HT-29 (cell line): ENCODE data around the gene FBXO11. TPM values are rescaled to one million over a fixed set of nuclear protein-coding genes. Genes with fewer than 3 reads are reported as not detected.

ENCODE experiments used
- DNase-seq: peaks from one replicate; pipeline ENCODE4 v3.0.0-alpha.2; 2015; ENCODE audit warnings: low spot score
- total RNA-seq: library from RNA; depleted of rRNA; stranded (reverse); fragments of >200 nt; shearing (Covaris generic); gene quantifications from 2 replicates; pipeline ENCODE4 v1.2.3, GENCODE V29; 2014

Gene FBXO11
- total RNA-seq, 1 experiment from 2014 or later = 22.8 TPM

DNA sequence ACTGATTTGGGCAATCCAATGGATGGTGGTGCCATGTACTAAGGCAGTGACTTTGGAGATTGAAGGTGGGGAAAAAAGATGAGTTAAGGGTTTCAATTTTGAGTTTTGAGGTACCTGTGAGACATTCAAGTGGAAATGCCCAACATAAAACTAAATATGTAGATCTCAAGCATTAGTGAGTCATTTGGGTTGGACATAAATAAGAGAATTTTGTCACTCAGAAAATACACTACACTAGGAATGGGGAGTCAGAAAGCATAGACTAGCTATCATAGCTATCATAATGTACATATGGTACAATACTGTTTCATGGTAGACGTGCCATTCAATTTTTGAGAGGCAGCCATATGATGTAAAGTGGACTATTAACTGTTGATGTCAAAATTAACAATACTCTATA lies 56.1 kb downstream of the FBXO11 start:
- no peak for DNase-seq

DNA sequence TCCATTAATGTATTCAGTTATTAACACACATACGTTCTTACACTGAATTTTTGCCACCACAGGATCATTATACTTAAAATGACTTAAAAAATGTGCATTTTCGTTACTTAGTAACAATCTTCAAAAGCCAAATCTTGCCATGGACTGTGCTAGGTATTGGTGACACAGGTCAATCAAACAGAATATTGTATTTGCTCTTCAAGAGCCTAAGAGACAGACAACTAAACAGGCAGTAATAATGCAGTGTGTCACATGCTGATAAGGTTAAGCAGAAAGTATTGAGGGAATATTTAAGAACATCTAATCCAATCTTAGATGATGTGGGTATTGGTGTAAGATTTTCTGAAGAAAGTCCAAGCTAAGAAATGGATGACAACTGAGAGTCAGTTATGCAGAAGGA lies 56.9 kb downstream of the FBXO11 start:
- DNase-seq = no peak

DNA sequence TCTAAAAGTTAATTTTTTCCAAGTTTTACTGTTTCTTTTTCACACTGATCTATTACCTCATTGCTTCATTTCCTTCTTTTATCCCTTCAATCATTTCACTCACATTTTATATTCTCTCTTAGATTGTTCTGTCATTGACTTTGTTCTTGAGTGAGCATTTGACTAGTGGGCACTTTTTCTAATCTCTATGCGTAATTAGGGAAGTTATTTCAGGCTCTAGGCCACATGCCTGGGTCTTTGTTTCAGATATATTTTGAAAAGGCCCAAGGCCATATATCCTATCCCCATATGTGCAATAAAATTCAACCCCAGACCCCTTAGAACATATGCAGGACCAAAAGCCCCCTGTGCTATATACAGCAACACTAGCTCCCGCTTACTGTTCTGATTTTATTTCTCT lies 62.1 kb downstream of the FBXO11 start:
- no peak for DNase-seq

DNA sequence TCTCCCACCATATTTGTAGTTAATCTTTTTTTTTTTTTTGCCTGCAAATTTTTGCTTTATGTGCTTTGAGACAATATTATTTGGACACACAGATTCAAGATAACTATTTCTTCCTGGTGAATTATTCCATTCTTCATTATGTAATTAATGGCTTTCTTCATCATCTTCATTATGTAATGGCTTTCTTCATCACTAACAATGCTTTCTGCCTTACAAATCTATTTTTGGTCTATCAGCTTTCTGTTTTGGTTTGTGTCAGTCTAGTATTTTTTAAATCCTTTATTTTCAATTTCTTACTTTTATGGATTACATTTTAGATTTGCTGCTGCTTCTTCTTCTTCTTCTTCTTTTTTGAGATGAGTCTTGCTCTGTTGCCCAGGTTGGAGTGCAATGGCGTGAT lies 62.9 kb downstream of the FBXO11 start:
- DNase-seq = no peak

DNA sequence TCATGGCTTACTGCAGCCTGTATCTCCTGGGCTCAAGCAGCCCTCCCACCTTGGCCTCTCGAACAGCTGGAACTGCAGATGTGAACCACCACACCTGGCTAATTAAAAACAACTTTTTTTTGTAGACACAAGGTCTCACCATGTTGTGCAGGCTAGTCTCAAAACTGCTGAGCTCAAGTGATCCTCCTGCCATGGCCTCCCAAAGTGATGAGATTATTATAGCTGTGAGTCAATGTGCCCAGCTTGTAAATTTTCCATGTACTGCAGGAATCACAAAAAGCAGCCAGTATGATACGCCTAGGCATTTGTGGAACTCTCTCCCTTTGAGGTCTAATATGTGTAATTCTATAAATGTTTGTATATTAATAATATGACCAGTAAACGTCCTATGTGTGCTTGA lies 63.5 kb downstream of the FBXO11 start:
- no peak for DNase-seq

DNA sequence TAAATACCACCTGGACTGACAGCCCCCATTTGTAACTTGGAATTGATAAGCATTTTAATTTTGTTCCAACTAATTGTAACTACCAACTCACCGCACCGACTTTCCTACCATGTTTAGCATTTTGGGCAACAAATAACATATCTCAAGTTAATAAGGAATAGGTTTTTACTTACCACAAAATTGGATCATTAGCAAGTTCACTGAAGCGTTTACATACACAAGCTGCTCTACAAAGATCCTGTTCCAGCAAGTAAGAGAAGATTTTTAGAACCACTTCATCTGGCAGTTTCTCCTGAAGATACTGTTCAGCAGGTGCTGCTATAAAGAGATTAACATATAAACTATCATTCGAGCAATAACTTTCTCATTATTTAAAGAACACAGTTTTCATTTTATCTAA lies 67.6 kb downstream of the FBXO11 start:
- no peak for DNase-seq

DNA sequence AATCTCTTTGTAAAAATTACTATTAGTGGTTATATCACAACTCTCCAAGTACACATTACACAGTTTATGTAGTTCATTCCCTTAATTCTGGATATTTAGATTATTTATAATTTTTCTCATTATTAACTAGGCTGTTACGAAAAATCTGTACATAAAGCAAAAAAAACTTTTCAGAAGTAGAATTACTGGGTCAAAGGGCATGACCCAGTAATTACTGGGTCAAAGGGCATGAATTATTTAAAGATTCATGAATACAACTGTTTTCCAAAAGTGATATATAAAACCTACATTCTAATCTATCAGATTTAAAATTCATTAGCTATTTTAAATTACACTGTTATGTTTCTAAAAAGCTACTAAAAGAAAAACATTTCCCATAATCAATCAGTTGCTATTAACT lies 68.0 kb downstream of the FBXO11 start:
- DNase-seq = no peak

DNA sequence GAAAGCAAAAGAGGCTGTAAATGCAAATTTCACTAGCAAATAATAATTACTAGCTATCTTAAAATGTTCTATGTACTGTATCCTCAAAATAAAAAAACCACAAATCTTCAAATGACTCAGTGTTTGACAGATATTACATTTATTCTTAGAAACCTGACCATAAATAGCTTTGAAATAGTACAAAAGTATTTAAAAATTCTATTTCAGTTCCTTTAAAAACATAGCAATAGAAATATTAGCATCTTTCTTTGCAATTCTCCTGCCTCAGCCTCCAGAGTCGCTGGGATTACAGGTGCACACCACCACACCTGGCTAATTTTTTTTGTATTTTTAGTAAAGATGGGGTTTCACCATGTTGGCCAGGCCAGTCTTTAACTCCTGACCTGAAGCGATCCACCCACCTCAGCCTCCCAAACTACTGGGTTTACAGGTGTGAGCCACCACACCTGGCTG lies 72.8 kb downstream of the FBXO11 start:
- no peak for DNase-seq

DNA sequence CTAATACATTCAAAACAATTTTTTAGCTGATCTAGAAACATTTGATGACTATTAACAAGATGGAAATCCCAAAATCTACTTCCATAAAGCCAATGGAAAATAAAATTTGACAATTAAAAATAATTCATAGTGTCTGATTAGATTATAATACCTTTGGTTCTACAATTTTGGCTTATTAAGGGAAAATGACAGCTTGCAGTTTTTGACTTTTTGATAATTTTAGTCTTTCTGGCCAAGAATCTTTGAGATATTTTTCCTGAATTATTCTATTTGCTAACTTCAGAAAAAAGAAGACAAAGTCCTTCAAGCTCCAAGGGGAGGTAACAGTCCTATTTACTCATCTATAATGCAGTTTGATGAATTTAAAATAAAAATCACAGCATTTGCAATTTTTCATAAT lies 83.8 kb downstream of the FBXO11 start:
- no peak for DNase-seq

DNA sequence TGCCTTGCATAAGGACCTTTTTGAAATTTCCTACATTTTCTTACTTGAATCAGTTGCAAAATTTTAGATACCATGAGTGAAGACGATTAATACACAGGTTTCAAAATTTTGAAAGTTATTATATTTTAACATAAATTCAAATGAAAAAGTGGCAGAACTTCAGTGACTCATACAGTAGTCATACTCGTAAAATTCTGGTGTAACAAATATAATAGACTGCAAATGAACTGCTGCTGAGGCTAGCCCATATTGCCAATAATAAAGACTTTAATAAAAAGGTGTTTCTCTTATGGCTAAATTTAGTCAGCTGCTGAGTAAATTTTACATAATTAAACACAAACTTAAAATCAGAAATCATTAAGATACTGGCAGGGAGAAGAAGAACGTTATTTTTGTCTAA lies 86.5 kb downstream of the FBXO11 start:
- DNase-seq = peak; percentile 22

DNA sequence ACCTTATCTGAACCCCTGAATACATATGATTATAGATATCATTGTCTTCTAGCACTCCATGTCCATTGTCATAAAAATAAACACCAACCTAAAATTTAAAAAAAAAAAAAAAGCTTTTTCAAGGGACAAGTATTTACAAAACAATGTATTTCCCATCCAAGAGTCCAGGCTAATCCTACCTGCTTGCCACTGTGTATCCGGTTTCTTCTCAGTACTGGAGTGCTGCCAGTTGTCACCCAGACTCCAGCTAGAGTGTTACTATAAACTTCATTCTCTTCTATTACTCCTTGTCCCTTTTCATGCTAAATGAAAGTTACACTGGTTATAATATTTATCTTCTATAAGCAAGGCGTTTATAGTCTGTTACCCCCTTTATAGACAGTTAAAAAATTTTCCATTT lies 87.5 kb downstream of the FBXO11 start:
- DNase-seq = no peak

DNA sequence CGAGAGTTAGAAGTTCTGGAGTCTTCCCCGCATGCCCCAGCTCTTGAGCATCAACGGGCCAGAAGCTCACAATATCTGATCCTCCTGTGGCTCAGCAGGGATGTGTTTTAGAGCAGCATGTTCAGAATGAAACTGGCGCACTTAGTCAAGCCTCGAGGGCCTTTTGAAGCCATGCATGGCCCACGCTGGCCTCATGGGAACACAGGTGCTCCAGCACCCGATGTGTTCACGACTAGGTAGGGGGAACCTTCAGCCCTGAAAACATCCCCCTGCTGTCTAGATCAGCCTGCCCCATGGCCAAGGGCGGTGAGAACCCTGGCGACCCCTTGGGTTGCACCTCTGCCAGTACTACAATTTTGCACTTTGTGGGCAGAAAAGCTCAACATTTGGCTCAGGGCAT lies 90.5 kb downstream of the FBXO11 start:
- no peak for DNase-seq

DNA sequence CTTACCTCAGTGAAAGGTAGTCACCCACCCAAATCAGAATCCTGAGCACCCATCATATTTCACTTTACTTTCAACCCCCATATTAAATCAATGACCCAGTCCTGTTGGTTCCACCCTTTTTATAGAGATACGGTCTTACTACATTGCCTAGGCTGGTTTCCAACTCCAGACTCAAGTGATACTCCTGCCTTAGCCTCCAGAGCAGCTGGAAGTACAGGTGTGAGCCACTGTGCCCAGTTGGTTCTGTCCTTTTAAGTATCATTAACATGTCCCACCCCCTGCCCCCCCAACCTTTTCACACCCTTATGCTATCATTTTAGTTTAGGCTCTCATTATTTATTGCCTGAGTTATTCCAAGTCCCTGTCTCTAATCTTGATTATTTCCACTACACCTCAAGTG lies 94.6 kb downstream of the FBXO11 start:
- DNase-seq = no peak

DNA sequence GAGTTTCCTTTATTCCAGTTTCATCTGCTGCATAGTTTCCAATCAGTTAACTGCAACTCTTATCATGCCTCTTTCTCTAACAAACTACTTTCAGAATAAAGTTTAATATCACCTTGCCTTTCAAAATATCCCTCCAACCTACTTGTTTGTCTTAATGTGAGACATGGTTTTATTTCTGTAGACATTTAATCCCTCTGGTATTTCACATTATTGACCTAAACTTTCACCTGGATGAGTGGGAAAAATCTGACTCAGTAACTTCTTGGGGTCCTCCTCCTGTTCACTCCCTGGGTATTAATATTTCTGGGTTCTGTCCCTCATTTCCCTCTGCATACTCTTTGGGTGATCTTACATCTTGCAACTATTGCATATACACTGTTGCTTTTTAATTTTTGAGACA lies 95.4 kb downstream of the FBXO11 start:
- DNase-seq = no peak

DNA sequence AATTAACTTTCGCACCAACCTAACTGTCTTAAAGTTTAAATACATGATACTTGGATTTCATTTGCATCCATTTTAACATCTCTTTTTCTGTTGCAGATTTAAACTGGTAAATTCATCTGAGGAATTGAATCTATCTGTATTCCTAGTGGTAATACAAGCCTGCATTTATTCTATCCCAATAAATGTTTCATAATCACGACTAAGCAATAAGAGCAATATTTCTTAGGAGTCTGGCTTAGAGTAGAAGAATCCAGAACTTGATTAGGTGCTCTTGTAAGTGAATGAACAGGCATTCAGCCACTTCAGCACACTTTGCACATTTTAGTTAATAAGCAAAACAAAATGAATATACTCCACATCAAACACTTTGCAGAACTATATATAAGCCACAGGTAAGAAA lies 96.4 kb downstream of the FBXO11 start:
- no peak for DNase-seq

DNA sequence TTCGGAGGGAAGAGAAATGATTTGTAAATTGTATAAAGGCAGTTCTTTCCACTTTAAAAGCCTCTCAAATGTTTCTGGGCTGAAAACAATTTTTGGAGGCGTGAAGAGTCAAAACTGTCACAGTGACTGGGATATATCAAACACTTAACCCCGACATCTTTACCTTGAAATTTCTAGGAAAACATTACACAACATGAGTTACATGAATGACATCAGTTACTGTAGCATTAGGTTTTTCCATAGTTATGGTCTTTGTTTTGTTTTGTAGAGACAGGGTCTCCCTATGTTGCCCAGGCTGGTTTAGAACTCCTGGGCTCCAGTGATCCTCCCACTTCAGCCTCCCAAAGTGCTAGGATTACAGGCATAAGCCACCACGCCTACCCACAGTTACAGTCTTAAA lies 97.7 kb downstream of the FBXO11 start:
- DNase-seq = no peak

DNA sequence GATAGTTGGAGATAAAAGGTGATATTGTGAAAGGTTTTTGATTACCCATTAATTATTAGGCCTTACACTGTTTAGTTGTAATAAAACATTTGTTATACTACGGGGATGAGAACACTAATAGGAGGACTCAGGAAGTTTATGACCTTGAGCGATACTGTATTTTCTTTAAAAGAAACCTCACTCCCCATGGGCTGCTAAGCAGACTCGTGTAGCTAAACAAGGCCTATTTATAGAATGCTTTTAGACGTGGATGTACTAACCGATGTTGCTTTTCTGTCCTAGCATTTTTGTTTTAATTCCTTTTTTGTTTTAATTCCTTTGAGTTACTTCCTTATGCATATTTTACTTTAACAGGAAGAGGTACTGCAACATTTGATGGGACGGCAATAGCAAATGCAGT lies 100.4 kb downstream of the FBXO11 start:
- no peak for DNase-seq

DNA sequence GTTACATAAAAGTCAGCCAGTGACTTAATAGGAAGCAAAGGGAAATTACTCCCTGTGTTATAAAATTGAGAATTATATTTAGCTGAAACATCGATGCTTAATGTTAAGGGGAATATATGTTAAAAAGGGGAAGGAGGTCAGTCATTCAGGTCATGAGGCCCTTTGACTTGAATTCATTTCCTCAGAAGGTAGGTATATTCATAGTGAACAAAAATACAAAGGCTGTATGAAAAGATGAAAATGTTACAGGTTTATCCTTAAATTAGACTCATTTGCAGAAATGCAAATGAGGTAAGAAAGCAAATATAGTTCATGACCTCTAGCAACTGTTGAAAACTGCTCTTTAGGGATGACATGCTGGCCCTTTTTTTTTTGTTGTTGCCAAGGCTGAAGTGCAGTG lies 102.5 kb downstream of the FBXO11 start:
- DNase-seq = no peak

DNA sequence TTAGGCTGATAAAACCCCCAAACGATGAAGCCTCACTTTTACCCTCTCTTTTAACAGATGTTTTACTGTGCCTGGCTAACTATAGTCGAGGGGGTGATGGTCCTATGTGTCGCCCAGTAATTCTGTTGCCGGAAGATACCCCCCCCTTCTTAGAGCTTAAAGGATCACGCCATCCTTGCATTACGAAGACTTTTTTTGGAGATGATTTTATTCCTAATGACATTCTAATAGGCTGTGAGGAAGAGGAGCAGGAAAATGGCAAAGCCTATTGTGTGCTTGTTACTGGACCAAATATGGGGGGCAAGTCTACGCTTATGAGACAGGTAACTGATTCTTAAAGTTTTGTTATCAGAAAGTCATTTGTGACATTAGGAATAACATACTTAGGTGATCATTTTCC lies 102.9 kb downstream of the FBXO11 start:
- no peak for DNase-seq

DNA sequence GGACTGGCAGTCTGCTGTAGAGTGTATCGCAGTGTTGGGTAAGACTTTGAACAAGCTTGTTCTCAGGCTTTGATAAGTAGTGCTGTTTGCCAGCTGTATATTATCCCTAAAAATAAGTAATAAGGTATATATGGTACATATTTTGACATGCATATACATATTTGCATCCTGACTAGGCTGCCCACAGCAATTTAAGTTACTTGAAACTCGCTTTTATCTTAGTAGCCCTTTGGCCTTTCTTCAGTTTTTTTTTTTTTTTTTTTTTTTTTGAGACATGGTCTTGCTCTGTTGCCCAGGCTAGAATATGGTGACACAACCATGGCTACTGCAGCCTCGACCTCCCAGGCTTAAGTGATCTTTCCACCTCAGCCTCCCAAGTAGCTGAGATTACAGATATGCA lies 105.2 kb downstream of the FBXO11 start:
- DNase-seq = no peak

DNA sequence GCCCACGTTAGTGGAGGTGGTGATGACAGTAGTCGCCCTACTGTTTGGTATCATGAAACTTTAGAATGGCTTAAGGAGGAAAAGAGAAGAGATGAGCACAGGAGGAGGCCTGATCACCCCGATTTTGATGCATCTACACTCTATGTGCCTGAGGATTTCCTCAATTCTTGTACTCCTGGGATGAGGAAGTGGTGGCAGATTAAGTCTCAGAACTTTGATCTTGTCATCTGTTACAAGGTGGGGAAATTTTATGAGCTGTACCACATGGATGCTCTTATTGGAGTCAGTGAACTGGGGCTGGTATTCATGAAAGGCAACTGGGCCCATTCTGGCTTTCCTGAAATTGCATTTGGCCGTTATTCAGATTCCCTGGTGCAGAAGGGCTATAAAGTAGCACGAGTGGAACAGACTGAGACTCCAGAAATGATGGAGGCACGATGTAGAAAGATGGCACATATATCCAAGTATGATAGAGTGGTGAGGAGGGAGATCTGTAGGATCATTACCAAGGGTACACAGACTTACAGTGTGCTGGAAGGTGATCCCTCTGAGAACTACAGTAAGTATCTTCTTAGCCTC lies 107.2 kb downstream of the FBXO11 start:
- no peak for DNase-seq

DNA sequence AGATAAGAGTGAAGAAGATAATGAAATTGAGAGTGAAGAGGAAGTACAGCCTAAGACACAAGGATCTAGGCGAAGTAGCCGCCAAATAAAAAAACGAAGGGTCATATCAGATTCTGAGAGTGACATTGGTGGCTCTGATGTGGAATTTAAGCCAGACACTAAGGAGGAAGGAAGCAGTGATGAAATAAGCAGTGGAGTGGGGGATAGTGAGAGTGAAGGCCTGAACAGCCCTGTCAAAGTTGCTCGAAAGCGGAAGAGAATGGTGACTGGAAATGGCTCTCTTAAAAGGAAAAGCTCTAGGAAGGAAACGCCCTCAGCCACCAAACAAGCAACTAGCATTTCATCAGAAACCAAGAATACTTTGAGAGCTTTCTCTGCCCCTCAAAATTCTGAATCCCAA lies 107.7 kb downstream of the FBXO11 start:
- DNase-seq = no peak

DNA sequence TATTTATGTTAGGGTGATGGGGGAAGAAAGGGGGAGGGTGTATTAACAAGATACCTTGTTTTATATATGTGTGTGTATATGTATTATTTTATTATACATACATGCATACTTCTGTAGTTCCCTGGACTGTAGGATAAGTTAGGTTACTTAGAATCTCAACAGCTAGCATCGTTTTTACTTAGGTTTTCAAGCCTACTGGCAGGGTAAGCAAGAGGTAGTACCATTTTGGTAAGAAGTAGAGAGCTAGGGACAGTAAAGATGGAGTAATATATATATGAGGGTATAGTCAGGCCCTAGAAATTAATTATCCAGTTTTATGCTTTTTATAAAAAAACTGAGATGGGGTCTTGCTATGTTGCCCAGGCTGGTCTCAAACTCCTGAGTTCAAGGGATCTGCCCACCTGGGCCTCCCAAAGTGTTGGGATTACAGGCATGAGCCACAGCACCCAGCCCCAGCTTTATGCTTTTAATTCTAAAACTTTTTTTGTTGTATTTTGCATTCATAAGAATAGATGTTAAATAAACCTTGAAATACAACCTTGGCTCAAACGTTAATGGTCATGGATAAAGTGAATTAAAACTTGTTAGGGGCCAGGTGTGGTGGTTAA lies 110.1 kb downstream of the FBXO11 start:
- DNase-seq = no peak

DNA sequence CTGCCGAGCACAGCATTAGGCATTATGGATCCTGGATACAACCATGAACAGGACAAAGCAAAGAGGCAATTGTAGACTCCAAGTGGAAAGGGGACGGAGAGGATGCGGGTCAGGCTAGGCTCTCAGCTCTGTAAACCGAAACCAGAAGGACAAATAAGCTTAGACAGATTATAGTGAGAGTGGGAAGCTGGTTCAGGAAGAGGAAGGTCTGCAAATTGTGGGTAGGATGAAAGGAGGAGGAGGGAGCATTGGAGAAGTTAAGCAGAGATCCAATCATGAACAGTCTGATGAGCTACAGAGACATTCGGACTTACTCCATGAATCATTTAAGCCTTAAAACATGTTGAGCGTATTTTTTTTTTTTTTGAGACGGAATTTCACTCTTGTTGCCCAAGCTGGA lies 120.3 kb downstream of the FBXO11 start:
- no peak for DNase-seq
